ENCODE results near the gene CEP162.

Gene CEP162

DNA sequence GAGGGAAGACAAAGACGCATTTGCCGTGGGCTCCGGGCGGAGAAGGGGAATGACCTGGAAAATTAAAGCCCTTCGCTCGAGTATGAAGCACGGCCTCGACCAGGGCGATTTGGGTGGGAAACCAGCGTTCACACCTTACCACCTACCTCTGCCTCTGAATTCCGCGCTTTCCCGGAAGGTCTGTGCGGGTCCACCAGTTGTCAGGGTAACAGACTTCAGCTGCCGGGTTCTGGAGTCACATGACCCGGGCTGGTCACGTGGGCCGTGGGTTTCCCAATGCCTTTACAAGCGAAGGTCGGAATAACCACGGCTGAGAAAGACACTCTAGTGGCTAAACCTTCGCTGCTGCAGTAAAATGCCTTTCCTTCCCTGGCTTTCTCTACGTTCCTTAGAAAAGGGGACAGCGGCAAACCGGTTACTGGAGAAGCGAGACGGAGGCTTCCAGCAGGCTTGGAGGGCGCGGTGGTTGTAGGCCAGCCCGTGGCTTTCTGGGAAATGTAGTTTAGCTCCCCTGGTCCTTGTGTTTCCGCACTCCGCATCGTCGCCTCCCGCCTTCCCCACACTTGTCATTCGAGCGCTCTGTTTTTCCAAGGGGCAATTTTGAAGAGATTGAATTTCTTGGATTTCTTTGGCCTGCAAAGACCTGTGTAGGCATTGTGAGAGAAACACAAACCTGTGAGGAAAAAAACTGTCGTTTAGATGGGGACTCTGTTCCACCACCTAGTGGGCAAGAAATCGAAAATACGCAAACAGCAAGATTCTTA is at the start of gene CEP162 (continued):
- TF ChIP-seq, protein P1, sequence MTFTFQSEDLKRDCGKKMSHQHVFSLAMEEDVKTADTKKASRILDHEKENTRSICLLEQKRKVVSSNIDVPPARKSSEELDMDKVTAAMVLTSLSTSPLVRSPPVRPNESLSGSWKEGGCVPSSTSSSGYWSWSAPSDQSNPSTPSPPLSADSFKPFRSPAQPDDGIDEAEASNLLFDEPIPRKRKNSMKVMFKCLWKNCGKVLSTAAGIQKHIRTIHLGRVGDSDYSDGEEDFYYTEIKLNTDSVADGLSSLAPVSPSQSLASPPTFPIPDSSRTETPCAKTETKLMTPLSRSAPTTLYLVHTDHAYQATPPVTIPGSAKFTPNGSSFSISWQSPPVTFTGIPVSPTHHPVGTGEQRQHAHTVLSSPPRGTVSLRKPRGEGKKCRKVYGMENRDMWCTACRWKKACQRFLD (tag by site-specific recombination; IDR thresholded peaks at IDR 0.05): peak; percentile 67; the same call in 1 of the 2 replicates
- peak; percentile 74 for TF ChIP-seq ZNF501 (tag by site-specific recombination; IDR thresholded peaks at IDR 0.05)

DNA sequence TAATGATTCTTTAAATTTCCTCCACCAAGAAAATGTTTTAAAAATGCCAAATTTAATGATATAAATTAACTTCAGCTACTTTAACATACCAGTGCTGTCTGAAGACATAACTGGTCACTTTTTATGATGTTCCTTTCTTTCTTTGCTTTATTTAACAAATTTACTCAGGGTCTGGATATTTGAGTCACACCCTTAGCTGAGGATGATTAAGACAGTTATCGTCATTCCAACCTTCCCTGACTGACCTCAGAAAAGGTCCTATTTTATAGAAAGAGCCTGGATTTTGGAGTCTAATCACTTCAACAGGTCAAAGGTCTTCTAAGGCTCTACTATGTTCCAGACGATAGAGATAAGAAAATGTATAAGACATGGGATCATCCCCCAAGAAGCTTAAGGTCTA is 47.4 kb upstream of the CEP162 start:
- no peak overlapping the region for H3K4me3 ChIP-seq (ENCODE audit: low read depth, low read length)
- H3K9me3 ChIP-seq (ENCODE audit: control insufficient read depth, insufficient read depth, low read depth, low read length): no peaks in the 10 kb centered on the region
- TF ChIP-seq ZFP37 (tag by site-specific recombination; IDR thresholded peaks at IDR 0.05) (no peak), RBAK (tag by site-specific recombination; IDR thresholded peaks at IDR 0.05) (no peak), ZNF843 (tag by site-specific recombination; IDR thresholded peaks at IDR 0.05) (no peak), ZNF138 (tag by site-specific recombination; IDR thresholded peaks at IDR 0.05; ENCODE audit: borderline replicate concordance) (no peak), ZNF155 (tag by site-specific recombination; IDR thresholded peaks at IDR 0.05) (no peak), ZNF48 (tag by site-specific recombination; IDR thresholded peaks at IDR 0.05) (no peak)
- TF ChIP-seq, protein P2, sequence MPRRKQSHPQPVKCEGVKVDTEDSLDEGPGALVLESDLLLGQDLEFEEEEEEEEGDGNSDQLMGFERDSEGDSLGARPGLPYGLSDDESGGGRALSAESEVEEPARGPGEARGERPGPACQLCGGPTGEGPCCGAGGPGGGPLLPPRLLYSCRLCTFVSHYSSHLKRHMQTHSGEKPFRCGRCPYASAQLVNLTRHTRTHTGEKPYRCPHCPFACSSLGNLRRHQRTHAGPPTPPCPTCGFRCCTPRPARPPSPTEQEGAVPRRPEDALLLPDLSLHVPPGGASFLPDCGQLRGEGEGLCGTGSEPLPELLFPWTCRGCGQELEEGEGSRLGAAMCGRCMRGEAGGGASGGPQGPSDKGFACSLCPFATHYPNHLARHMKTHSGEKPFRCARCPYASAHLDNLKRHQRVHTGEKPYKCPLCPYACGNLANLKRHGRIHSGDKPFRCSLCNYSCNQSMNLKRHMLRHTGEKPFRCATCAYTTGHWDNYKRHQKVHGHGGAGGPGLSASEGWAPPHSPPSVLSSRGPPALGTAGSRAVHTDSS (tag by site-specific recombination; IDR thresholded peaks at IDR 0.05): no peak
- H3K4me1 ChIP-seq (ENCODE audit: control insufficient read depth, insufficient read depth, low read length): no peaks in the 10 kb centered on the region
- no peak overlapping the region for H3K27ac ChIP-seq (ENCODE audit: extremely low read depth, low read depth, low read length)
- CTCF ChIA-PET: interaction anchor here (0.6 to 2.1 kb wide), 4 partner anchors 9 to 769 kb away, joined by 3 to 6 read pairs (median 4); partner anchors contain the start of gene CEP162
- POLR2A ChIA-PET: no interaction called here
- no peaks in the 10 kb centered on the region for H3K36me3 ChIP-seq (ENCODE audit: control insufficient read depth in 2 of 2, insufficient read depth in 1 of 2, low read length in 2 of 2)

DNA sequence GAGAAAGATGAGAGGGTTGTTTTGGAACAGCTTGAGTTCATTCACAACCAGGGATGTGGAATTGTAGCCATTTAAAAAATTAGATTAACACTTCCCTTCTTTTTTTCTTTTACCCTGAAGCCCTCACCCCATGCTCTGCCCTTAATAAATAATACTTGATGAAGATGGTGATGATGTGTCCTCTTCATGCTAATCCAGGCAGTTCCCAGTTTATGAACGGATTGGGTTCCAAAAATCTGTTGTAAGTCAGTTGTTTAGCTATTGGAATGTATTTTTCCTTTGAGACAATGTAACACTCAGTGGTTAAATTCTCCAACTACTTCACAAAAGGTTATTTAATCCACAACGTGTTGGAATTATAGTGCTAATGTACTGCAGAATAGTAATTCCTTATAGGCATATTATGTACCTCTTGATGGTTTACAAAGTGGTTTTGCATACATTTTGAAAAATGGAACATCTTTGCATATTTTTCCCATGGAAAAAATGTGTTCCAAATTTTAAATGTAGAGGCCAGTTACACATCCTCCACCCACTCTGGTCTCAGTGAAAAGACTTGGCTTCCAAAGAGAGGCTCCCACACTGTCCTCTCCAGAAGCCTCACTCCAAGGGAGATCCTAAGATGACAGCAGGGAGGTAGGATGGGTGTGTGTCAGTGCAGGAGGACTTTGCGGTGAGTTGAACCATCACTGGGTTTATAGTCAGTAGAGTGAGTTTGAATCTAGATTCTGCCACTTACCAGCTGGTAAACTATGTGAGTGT is 45.8 kb upstream of the CEP162 start:
- H3K9me3 ChIP-seq (ENCODE audit: control insufficient read depth, insufficient read depth, low read depth, low read length): no peaks in the 10 kb centered on the region
- no peak overlapping the region for H3K4me3 ChIP-seq (ENCODE audit: low read depth, low read length)
- CTCF ChIA-PET: interaction anchor here (0.6 to 1.5 kb wide), 4 partner anchors 8 to 107 kb away, joined by 3 to 4 read pairs (median 4); partner anchors contain the start of gene CEP162
- POLR2A ChIA-PET: no interaction called here
- TF ChIP-seq ZNF777 (tag by site-specific recombination; IDR thresholded peaks at IDR 0.05; ENCODE audit: borderline replicate concordance) (no peak), ZNF350 (tag by site-specific recombination; IDR thresholded peaks at IDR 0.05) (no peak), ZNF791 (tag by site-specific recombination; IDR thresholded peaks at IDR 0.05) (no peak), ZBTB48 (tag by site-specific recombination; IDR thresholded peaks at IDR 0.05) (no peak), ZNF561 (tag by site-specific recombination; IDR thresholded peaks at IDR 0.05; ENCODE audit: borderline replicate concordance) (no peak), ZNF768 (tag by site-specific recombination; IDR thresholded peaks at IDR 0.05) (no peak), ZBTB20 (tag by site-specific recombination; IDR thresholded peaks at IDR 0.05) (no peak)
- no peak overlapping the region for H3K27ac ChIP-seq (ENCODE audit: extremely low read depth, low read depth, low read length)
- no peaks in the 10 kb centered on the region for H3K36me3 ChIP-seq (ENCODE audit: control insufficient read depth in 2 of 2, insufficient read depth in 1 of 2, low read length in 2 of 2)
- H3K4me1 ChIP-seq (ENCODE audit: control insufficient read depth, insufficient read depth, low read length): no peaks in the 10 kb centered on the region

DNA sequence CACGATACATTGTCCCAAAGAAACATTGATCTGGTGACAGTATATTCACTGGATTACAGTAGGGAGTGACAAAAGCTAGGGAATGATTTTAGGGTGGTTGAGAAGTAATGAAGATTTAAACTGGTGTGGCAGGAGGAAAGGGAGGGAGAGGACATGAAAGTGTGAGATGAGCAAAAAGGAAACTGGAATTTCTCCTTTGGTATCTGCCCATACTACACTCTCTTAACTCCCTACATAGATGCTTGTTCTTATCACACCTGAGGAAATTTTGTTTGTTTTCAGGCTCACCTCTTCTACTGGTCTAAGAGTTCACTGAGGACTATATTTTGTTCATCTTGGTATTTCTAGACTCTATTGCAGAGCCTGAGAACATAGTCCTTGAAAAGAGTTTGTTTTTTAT is 44.9 kb upstream of the CEP162 start:
- Histone ChIP-seq H3K9me3 (ENCODE audit: control insufficient read depth, insufficient read depth, low read depth, low read length) (no peaks in the 10 kb centered on the region), H3K4me1 (ENCODE audit: control insufficient read depth, insufficient read depth, low read length) (no peaks in the 10 kb centered on the region), H3K4me3 (ENCODE audit: low read depth, low read length) (no peak overlapping the region), H3K36me3 (ENCODE audit: control insufficient read depth in 2 of 2, insufficient read depth in 1 of 2, low read length in 2 of 2) (no peaks in the 10 kb centered on the region), H3K27ac (ENCODE audit: extremely low read depth, low read depth, low read length) (no peak overlapping the region)
- ChIA-PET CTCF (interaction anchor here (0.6 to 1.5 kb wide), 4 partner anchors 9 to 1159 kb away, joined by 3 to 5 read pairs (median 4); no protein-coding TSS in a partner anchor), POLR2A (no interaction called here)
- TF ChIP-seq ZNF140 (tag by site-specific recombination; IDR thresholded peaks at IDR 0.05) (no peak), ZNF324 (tag by site-specific recombination; IDR thresholded peaks at IDR 0.05) (no peak), ZNF292 (tag by site-specific recombination; IDR thresholded peaks at IDR 0.05; ENCODE audit: borderline replicate concordance, low read depth) (no peak), SCRT1 (tag by site-specific recombination; IDR thresholded peaks at IDR 0.05; ENCODE audit: borderline replicate concordance) (no peak), ZNF223 (tag by site-specific recombination; IDR thresholded peaks at IDR 0.05) (no peak), ZNF138 (tag by site-specific recombination; IDR thresholded peaks at IDR 0.05; ENCODE audit: borderline replicate concordance) (no peak), ZNF19 (tag by site-specific recombination; IDR thresholded peaks at IDR 0.05; ENCODE audit: low read depth) (no peak), ZNF423 (tag by site-specific recombination; IDR thresholded peaks at IDR 0.05) (no peak), ZNF521 (tag by site-specific recombination; IDR thresholded peaks at IDR 0.05) (no peak), BCL11B (tag by site-specific recombination; IDR thresholded peaks at IDR 0.05; ENCODE audit: low read depth) (no peak), ZNF558 (tag by site-specific recombination; IDR thresholded peaks at IDR 0.05) (no peak)
- TF ChIP-seq, protein P1 (tag by site-specific recombination; IDR thresholded peaks at IDR 0.05): no peak

Data from HEK293 (cell line).